Coronary artery (tissue), 2 donors: Measurements from ENCODE around the gene ADGRA3.

ENCODE experiments used
- DNase-seq: peaks from one replicate; pipeline ENCODE4 v3.0.0-alpha.2; 2017; ENCODE audit warnings: low spot score
- H3K27ac ChIP-seq, 2 donors: fragments of 200-600 bp; sonication (generic); one replicate each; pipeline ENCODE4 v1.5.1; 2016 to 2019
- H3K4me3 ChIP-seq: fragments of 200-600 bp; sonication (generic); 2 replicates; pipeline ENCODE4 v1.5.1; 2016; ENCODE audit warnings: mild to moderate bottlenecking, moderate library complexity
- TF ChIP-seq, protein P1 (sequence below): fragments of 200-600 bp; sonication (generic); IDR thresholded peaks from one replicate; pipeline ENCODE4 v1.5.1; 2019; ENCODE audit warnings: antibody characterized with exemption

The ADGRA3 gene

DNA sequence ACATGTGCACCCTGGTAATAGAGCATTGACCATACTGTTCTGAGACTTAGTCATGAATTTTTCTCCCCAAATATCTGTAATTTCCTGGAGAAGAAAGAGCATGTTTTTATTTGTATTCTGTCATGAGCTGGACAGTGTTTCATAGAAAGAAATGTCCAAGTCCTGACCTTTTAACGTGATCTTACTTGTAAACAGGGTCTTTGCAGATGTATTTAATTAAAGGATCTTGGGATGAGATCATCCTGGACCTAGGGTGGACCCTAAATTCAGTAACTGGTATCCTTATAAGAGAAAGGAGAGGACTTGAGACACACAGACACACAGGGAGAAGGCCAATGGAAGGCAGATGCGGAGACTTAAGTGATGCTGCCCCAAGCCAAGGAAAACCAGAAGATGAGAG is 3.6 kb downstream of the ADGRA3 start:
- TF ChIP-seq, protein P1, sequence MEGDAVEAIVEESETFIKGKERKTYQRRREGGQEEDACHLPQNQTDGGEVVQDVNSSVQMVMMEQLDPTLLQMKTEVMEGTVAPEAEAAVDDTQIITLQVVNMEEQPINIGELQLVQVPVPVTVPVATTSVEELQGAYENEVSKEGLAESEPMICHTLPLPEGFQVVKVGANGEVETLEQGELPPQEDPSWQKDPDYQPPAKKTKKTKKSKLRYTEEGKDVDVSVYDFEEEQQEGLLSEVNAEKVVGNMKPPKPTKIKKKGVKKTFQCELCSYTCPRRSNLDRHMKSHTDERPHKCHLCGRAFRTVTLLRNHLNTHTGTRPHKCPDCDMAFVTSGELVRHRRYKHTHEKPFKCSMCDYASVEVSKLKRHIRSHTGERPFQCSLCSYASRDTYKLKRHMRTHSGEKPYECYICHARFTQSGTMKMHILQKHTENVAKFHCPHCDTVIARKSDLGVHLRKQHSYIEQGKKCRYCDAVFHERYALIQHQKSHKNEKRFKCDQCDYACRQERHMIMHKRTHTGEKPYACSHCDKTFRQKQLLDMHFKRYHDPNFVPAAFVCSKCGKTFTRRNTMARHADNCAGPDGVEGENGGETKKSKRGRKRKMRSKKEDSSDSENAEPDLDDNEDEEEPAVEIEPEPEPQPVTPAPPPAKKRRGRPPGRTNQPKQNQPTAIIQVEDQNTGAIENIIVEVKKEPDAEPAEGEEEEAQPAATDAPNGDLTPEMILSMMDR, result no peak
- no peak for DNase-seq
- no peak overlapping the region for H3K4me3 ChIP-seq
- H3K27ac ChIP-seq, result no peak overlapping the region

DNA sequence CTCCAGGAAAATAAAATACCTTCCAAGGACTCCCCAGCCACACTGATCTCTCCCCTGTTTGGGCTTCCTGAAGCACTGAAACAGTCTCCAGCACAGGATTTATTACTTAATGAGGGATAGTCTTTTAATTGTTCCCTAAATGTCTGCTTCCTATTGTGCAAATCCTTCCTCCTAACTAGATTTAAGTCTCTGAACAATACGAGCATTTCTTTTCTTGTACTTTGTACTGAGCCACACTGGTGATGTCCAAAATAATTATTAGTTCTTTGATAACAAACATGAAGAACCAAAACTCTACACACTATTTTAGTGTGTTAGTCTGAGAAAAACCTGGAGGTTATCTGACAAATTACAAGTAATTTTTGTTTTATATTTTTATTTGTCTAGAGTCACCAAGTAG is 5.1 kb downstream of the ADGRA3 start:
- TF ChIP-seq, protein P1, result no peak
- DNase-seq, result no peak
- Histone ChIP-seq H3K4me3 (no peak overlapping the region), H3K27ac (no peak overlapping the region)

DNA sequence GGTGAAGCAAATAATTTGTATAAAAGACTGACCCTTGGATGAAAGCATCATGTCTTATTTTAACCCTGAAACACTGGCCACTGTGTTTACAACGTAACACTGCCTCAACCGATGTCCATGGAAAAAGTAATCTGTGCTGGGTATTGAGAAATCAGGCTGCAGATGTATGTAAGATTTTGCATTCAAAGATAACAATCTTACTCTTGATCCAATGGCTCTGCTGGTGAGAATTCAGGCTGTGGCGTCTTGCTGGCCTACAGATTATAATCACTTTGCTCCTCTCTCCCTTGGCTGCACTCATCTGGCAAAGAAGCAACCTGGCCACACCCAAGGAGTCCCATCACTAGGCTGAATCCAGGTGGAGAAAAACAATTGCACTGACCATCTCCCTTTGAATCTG is 7.5 kb downstream of the ADGRA3 start:
- H3K4me3 ChIP-seq, result no peak overlapping the region
- no peak for DNase-seq
- no peak overlapping the region for H3K27ac ChIP-seq
- TF ChIP-seq, protein P1, result no peak

DNA sequence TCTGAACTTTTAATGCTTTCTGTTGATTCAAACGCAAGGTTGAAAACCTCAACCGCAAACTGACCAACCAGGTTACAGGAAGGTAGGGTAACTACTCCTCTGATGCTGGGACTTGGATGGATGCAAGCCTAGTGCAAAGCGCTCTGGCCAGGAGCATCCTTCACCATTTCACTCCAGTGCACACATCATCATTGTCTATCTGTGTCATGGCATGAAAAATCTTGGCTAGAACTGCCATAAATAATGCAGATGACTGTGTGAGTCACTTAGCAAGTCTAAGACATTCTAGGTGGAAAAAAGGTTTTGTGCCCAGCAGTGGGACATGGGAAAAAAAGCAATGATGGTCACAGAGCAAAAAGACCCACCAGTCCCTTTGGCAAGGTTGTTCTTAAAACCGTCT is 10.9 kb downstream of the ADGRA3 start:
- Histone ChIP-seq H3K27ac (no peak overlapping the region), H3K4me3 (no peak overlapping the region)
- TF ChIP-seq, protein P1, result no peak
- DNase-seq, result no peak

DNA sequence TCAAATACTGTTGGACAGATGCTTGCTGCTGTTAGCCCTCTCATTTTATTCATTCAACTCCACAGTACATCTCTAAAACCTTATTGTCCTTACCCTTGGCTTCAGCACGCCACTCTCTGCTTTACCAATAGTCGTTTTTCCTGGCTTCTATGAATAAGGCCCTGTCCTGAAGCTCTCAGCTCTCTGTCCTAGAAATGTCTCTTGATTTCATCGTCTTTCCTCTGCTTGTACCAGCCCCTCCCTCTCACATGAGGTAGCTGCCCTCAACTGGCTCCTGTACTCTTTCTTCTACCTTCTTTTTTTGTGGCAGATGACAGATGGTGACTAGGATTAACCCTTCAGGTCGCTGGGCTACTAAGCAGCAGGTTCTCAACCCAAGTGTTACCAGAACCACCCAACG is 11.4 kb downstream of the ADGRA3 start:
- Histone ChIP-seq H3K27ac (no peak overlapping the region), H3K4me3 (no peak overlapping the region)
- DNase-seq, result no peak
- TF ChIP-seq, protein P1, result no peak

DNA sequence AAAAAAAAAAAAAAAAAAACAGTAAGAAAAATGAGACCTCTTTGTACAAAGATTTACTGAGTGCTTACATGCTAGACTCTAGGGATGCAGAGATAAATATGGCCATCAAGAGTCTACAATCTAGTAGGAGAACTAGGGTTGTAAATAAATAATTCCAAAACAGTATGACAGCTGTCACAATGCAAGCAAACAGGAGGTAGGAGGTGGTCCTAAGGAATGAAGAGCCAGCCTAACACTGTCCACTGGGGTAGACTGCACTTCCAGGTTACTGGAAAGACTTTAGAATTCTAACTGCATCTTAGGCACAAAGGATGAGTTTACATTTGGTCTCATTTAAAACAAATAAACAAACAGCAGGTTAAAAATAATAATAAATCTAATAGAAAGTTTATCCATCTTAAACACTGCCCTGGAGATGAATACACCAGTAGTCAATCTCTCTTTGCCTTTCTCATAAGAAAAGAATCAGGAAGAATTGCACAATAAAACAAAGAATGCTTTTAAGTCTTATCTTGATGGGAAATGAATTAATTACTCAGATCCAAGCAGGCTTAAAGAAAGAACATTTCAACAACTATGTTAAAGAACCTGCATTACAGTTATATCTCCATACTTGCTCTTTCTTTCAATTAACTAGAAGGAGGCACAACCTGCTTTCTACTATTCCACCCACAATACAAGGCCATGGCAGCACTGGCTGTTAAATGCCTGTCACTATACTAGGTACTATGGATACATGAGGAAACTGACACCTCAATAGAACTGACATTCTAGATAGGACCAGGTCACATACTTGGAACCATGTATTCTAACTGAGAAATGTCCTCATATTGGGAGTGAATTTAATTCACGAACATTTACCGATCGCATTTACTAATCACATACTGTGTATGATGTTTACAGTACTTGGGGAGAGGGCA is 12.7 kb downstream of the ADGRA3 start:
- Histone ChIP-seq H3K4me3 (no peak overlapping the region), H3K27ac (no peak overlapping the region)
- TF ChIP-seq, protein P1, result no peak
- no peak for DNase-seq

DNA sequence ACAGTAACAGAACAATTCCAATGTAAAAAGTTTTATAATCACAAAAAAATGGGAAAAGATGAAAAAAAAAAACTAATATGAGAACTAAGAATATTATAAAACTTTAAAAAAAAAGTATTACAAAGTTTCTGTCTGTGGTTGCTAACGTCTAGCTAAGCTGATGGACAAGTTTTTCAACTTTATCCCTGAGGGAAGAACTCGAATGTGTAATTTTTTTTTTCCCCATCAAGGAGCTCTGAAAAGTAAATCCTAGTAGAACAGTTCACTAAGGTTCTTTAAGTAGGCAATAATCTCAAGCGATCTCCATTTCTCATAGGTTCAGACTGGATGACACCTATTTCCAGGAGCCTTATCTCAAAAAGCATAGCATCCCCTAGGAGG is 14.2 kb downstream of the ADGRA3 start:
- DNase-seq, result no peak
- TF ChIP-seq, protein P1, result no peak
- Histone ChIP-seq H3K27ac (no peak overlapping the region), H3K4me3 (no peak overlapping the region)
